A549 treated with CORT108297 at 1 μM for 4 hours (cell line): Measurements from ENCODE around the gene TMED3. TPM values are rescaled to one million over a fixed set of nuclear protein-coding genes. Genes with fewer than 3 reads are reported as not detected.

Experiments used
- total RNA-seq: library from RNA; stranded (reverse); fragments of 200-300 nt; extraction: Qiagen RNA extraction; gene quantifications from 5 replicates; pipeline ENCODE4 v1.2.3, GENCODE V29; 2022

TMED3 gene
- total RNA-seq = 152 to 201 TPM (median 198 TPM) in 5 replicates

GRCh38 chr15:79310985-79311900 is at the start of gene TMED3:
Gene TMED3, plus strand, starts transcription at chr15:79311112. Its CDS starts 138 bp downstream, at chr15:79311250.

GRCh38 chr15:79282371-79283251 is 28.3 kb upstream of the TMED3 start, which contains the start of gene ANKRD34C:
Gene ANKRD34C, plus strand, starts transcription at chr15:79282722. Its CDS starts 10,563 bp downstream, at chr15:79293285.

Other genes with a start within 250 kb of the TMED3 start
- gene RASGRF1, start 220.3 kb upstream of the TMED3 start, total RNA-seq = 0.23 to 0.43 TPM (median 0.33 TPM) in 5 replicates
- gene ANKRD34C, start 28.4 kb upstream of the TMED3 start, total RNA-seq = not detected in 5 replicates
- 0.43 to 0.66 TPM (median 0.55 TPM) in 5 replicates for gene MINAR1, start 121.2 kb downstream of the TMED3 start, total RNA-seq